Testis (tissue), 3 donors: ENCODE results near the gene ZNF428. TPM values are rescaled to one million over a fixed set of nuclear protein-coding genes. Genes with fewer than 3 reads are reported as not detected.

Source experiments
- DNase-seq: peaks from one replicate; pipeline ENCODE4 v3.0.0-alpha.2; 2019
- H3K27ac ChIP-seq, 2 donors: fragments of 200-600 bp; sonication (generic); one replicate each; pipeline ENCODE4 v1.5.1; 2019
- H3K27me3 ChIP-seq: fragments of 200-600 bp; sonication (generic); one replicate; pipeline ENCODE4 v1.5.1; 2019
- H3K36me3 ChIP-seq: fragments of 200-600 bp; sonication (generic); one replicate; pipeline ENCODE4 v1.5.1; 2017; ENCODE audit warnings: low read depth; ENCODE audit errors: missing control alignments
- H3K4me1 ChIP-seq: fragments of 200-600 bp; sonication (generic); one replicate; pipeline ENCODE4 v1.5.1; 2019
- H3K4me3 ChIP-seq, 2 donors: fragments of 200-600 bp; sonication (generic); one replicate each; pipeline ENCODE4 v1.5.1; 2017 to 2019
- H3K9me3 ChIP-seq: fragments of 200-600 bp; sonication (generic); one replicate; pipeline ENCODE4 v1.5.1; 2017
- POLR2A ChIP-seq: fragments of 450-650 bp; IDR thresholded peaks from one replicate; pipeline ENCODE4 v1.6.1; 2017; ENCODE audit warnings: antibody characterized with exemption, mild to moderate bottlenecking, moderate library complexity
- WGBS, 2 donors: methylation state at CpG; one replicate each; pipeline ENCODE4 v1.1.5; 2018; 5-methylcytosine and 5-hydroxymethylcytosine counted together
- intact Hi-C: fragments of 100-400 bp; cut with DNase I; formaldehyde crosslinking; loops from one replicate; pipeline ENCODE4 v1.15.1; 2023; ENCODE audit warnings: low total_unique reads
- polyA plus RNA-seq: library from polyadenylated mRNA; stranded (reverse); fragments of 350-450 nt; fragmentation: Illumina TruSeq; extraction: RNeasy Lipid Tissue Mini Kit (QIAGEN cat#74804); gene quantifications from one replicate; pipeline ENCODE4 v1.2.3, GENCODE V29; 2014; ENCODE audit warnings: low read depth, low replicate concordance; ENCODE audit not compliant: insufficient read depth
- total RNA-seq, 2 donors: library from RNA; depleted of rRNA; stranded (reverse); fragments of >200 nt; gene quantifications; one replicate each; pipeline ENCODE4 v1.2.3, GENCODE V29; 2016
- TF ChIP-seq, protein P1 (sequence below), 3 experiments: fragments of 450-650 bp in 2 of 3; fragments of 200-600 bp in 1 of 3; sonication (generic) in 1 of 3; IDR thresholded peaks; one replicate each; pipeline ENCODE4 v1.5.1; 2016 to 2019; ENCODE audit warnings: antibody characterized with exemption in 3 of 3, mild to moderate bottlenecking in 2 of 3, moderate library complexity in 1 of 3

Gene ZNF428
- total and polyA plus RNA-seq, 3 donors from 2014 or later = 64.1 to 94.2 (median 93.1) TPM

DNA sequence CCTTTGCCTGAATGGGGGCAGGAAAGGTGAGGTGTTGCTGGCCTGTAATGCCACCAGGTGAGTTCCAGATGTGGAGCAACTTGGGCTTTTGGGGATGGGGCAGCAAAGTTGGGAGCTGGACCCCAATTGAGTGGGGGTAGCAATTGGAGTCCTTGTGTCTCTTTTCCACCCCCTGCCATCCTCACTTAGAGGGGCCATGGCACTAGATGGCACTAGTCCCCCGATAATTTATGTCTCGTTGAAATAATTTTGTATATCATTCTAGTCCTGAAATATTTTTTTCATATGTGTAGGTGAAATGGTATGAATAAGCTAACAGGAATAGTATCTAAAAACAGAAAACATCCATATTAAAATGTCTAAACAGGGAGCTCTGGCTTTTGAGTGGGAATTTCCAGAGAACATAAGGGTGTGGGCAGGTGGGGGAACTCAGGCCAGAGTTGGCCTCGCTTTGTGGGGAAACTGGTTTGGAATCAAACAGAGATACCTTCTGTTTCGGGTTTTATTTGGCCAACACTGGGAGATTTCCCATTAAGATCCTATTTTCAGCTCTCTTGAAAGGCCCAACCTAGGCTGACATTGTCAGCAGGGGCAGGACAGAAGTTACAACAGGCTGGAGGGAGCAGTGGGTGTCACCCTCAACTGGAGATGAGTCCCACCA, 19.7 kb downstream of the ZNF428 start:
- Histone ChIP-seq H3K9me3 (no peaks in the 10 kb centered on the region), H3K4me1 (peaks cover 18% of the 10 kb centered on the region), H3K27me3 (no peaks in the 10 kb centered on the region), H3K4me3 (no peak overlapping the region), H3K27ac (no peak overlapping the region), H3K36me3 (no peaks in the 10 kb centered on the region)
- WGBS, 2 donors = 82 to 88% methylated on average over 4 of the region's 4 CpGs
- no peak for DNase-seq
- intact Hi-C loops = no loop called here
- TF ChIP-seq POLR2A = no peak
- TF ChIP-seq, protein P1, sequence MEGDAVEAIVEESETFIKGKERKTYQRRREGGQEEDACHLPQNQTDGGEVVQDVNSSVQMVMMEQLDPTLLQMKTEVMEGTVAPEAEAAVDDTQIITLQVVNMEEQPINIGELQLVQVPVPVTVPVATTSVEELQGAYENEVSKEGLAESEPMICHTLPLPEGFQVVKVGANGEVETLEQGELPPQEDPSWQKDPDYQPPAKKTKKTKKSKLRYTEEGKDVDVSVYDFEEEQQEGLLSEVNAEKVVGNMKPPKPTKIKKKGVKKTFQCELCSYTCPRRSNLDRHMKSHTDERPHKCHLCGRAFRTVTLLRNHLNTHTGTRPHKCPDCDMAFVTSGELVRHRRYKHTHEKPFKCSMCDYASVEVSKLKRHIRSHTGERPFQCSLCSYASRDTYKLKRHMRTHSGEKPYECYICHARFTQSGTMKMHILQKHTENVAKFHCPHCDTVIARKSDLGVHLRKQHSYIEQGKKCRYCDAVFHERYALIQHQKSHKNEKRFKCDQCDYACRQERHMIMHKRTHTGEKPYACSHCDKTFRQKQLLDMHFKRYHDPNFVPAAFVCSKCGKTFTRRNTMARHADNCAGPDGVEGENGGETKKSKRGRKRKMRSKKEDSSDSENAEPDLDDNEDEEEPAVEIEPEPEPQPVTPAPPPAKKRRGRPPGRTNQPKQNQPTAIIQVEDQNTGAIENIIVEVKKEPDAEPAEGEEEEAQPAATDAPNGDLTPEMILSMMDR (IDR thresholded peaks at IDR 0.05) = no peak

DNA sequence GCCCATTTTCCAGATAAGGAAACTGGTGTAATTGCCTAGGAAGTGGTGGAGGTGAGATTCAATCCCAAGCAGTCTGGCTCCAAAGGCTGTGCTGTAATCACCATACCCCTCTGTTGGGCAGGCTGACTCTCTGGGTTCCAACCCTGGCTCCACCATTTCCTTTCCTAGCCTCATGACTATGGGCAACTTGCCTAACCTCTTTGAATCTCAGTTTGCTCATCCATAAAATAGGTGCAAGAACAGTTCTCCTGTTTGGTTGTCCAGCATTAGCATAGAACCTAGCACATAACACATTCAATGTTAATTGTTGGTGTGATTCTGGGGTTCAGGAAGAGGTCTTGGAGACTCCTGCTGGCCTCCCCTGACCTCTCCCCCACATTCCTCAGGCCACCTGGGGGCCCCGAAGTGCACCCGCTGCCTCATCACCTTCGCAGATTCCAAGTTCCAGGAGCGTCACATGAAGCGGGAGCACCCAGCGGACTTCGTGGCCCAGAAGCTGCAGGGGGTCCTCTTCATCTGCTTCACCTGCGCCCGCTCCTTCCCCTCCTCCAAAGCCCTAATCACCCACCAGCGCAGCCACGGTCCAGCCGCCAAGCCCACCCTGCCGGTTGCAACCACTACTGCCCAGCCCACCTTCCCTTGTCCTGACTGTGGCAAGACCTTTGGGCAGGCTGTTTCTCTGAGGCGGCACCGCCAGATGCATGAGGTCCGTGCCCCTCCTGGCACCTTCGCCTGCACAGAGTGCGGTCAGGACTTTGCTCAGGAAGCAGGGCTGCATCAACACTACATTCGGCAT, 20.8 kb downstream of the ZNF428 start:
- intact Hi-C loops = no loop called here
- no peak overlapping the region for H3K4me3 ChIP-seq
- peaks cover 29% of the 10 kb centered on the region for H3K4me1 ChIP-seq
- no peaks in the 10 kb centered on the region for H3K9me3 ChIP-seq
- WGBS, 2 donors = 89 to 90% methylated on average over 19 of the region's 19 CpGs
- H3K27ac ChIP-seq = no peak overlapping the region
- no peaks in the 10 kb centered on the region for H3K36me3 ChIP-seq
- no peak for DNase-seq
- no peaks in the 10 kb centered on the region for H3K27me3 ChIP-seq
- TF ChIP-seq, protein P1 (IDR thresholded peaks at IDR 0.05) = no peak
- no peak for TF ChIP-seq POLR2A

DNA sequence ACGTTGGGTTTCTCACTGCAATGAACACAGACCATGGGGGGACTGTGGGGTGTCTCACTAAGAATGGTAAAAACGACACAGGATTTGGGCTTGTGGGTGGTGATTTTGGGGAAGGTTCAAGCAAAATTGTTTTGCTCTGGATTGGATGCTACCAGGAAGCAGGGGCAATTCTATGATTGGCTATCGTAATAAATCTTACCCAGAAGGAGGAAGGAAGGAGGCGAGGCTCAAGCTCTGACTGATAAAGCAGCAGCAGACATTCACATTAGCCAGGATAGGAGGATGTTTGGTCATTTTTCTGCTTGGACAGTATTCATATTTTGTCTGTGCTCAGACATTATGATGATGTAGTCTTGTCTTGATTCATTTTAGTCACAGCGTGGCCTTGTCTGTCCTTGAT, 21.6 kb downstream of the ZNF428 start:
- 33 to 41% methylated on average over 5 of the region's 5 CpGs for WGBS, 2 donors
- H3K27ac ChIP-seq = no peak overlapping the region
- DNase-seq = no peak
- H3K4me1 ChIP-seq = peaks cover 35% of the 10 kb centered on the region
- TF ChIP-seq, protein P1 (IDR thresholded peaks at IDR 0.05) = no peak
- no peaks in the 10 kb centered on the region for H3K36me3 ChIP-seq
- no peaks in the 10 kb centered on the region for H3K9me3 ChIP-seq
- H3K27me3 ChIP-seq = no peaks in the 10 kb centered on the region
- intact Hi-C loops = no loop called here
- no peak overlapping the region for H3K4me3 ChIP-seq

DNA sequence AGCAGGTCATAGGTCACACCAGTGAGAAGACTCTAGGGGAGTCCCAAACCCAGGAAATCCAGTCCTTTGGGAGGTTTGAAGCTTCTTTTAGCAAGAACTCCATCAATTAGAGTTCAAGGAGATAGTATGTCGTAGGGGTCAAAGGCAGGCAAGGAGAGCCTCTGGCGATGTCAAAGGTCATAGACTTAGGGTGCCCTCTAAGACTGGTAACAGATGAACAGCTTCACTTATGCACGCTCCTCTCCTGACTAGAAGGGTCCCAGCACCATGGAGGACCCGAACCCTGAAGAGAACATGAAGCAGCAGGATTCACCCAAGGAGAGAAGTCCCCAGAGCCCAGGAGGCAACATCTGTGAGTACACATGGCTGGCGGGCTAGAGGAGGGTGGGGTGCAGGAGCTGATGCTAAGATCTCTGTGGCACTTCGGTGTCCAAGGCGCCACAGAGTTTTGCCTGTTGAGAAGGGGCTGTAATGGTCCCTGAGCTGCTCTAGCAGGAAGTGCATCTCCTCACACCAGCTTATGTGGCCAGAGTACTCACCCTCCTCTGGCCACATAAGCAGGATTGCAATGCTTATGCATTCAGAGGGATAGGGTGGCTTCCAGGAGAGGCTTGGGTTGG, 22.5 kb downstream of the ZNF428 start:
- intact Hi-C loops = no loop called here
- no peaks in the 10 kb centered on the region for H3K36me3 ChIP-seq
- peak overlapping the region; percentile 56 to 69 for H3K4me3 ChIP-seq
- H3K4me1 ChIP-seq = peaks cover 35% of the 10 kb centered on the region
- no peaks in the 10 kb centered on the region for H3K9me3 ChIP-seq
- no peak for TF ChIP-seq POLR2A
- TF ChIP-seq, protein P1 (IDR thresholded peaks at IDR 0.05) = no peak
- no peak for DNase-seq
- 10 to 21% methylated on average over 7 of the region's 7 CpGs for WGBS, 2 donors
- peak overlapping the region; percentile 93 to 95 for H3K27ac ChIP-seq
- H3K27me3 ChIP-seq = no peaks in the 10 kb centered on the region
